H1 (cell line): ENCODE measurements around the gene PPP1R3C. TPM values are rescaled to one million over a fixed set of nuclear protein-coding genes. Genes with fewer than 3 reads are reported as not detected.

Experiments used
- CTCF ChIA-PET: fragments of 300-600 bp; sonication (Branson Sonifier 250); formaldehyde crosslinking; loops from one replicate; lab custom pipeline; 2021; ENCODE audit not compliant: partially characterized antibody; lab: Charles Lee
- POLR2A ChIA-PET: fragments of 300-600 bp; sonication (Branson Sonifier 250); formaldehyde crosslinking; loops from one replicate; lab custom pipeline; 2021; ENCODE audit warnings: inconsistent platforms; ENCODE audit not compliant: partially characterized antibody; lab: Charles Lee
- DNase-seq, 2 experiments: peaks; one replicate each; pipeline versions ENCODE4 v3.0.0 to v3.0.0-alpha.2; 2010 to 2022; ENCODE audit warnings: low spot score in 2 of 2, low read depth in 1 of 2, mixed read lengths in 1 of 2
- FAIRE-seq: peaks from 2 replicates; lab custom pipeline; 2011; peaks lifted over from hg19 to GRCh38; lab: Jason Lieb, UNC
- H2AFZ ChIP-seq: 2 replicates; pipeline ENCODE4 v1.8.1; 2012; ENCODE audit warnings: low read length, inconsistent platforms
- H2AK5ac ChIP-seq: 2 replicates; pipeline ENCODE4 v1.6.1; 2013; ENCODE audit warnings: low read depth, low read length
- H2BK120ac ChIP-seq: replicated peaks from 2 replicates; pipeline ENCODE3; 2013; ENCODE audit warnings: low read depth, low read length, inconsistent platforms
- H2BK12ac ChIP-seq: 2 replicates; pipeline ENCODE4 v1.6.1; 2013; ENCODE audit warnings: low read depth, low read length
- H2BK15ac ChIP-seq: 2 replicates; pipeline ENCODE4 v1.6.1; 2013; ENCODE audit warnings: low read length
- H2BK20ac ChIP-seq: 2 replicates; pipeline ENCODE4 v1.6.1; 2013; ENCODE audit warnings: low read length
- H2BK5ac ChIP-seq: 2 replicates; pipeline ENCODE4 v1.6.1; 2013; ENCODE audit warnings: low read depth, low read length
- H3K14ac ChIP-seq: 2 replicates; pipeline ENCODE4 v1.6.1; 2013; ENCODE audit warnings: inconsistent platforms; ENCODE audit not compliant: insufficient read length
- H3K18ac ChIP-seq: 2 replicates; pipeline ENCODE4 v1.6.1; 2013; ENCODE audit warnings: low read length; ENCODE audit errors: extremely low read depth
- H3K23ac ChIP-seq: 2 replicates; pipeline ENCODE4 v1.6.1; 2013; ENCODE audit warnings: inconsistent platforms; ENCODE audit not compliant: insufficient read length
- H3K23me2 ChIP-seq: 2 replicates; pipeline ENCODE4 v1.6.1; 2013; ENCODE audit warnings: low read depth, low read length
- H3K27ac ChIP-seq: 2 replicates; pipeline ENCODE4 v1.6.1; 2011; ENCODE audit warnings: low read depth, low read length, inconsistent platforms
- H3K27me3 ChIP-seq, 4 experiments: replicated peaks in 1 of 4; 1 replicate in 1 of 4; 2 replicates in 3 of 4; pipeline versions ENCODE4 v1.6.1 to v1.8.1; 2011 to 2013; ENCODE audit warnings: low read length in 3 of 4, mild to moderate bottlenecking in 3 of 4, inconsistent platforms in 2 of 4, mixed read lengths in 2 of 4, moderate library complexity in 1 of 4; ENCODE audit not compliant: control insufficient read depth in 3 of 4, insufficient read depth in 3 of 4; ENCODE audit errors: extremely low read depth in 1 of 4
- H3K36me3 ChIP-seq, 4 experiments: 2 replicates each; pipeline versions ENCODE4 v1.6.1 to v1.8.1; 2011 to 2013; ENCODE audit warnings: mild to moderate bottlenecking in 4 of 4, low read length in 3 of 4, moderate library complexity in 2 of 4, control low read depth in 1 of 4, inconsistent platforms in 1 of 4; ENCODE audit not compliant: insufficient read depth in 4 of 4, control insufficient read depth in 2 of 4
- H3K4ac ChIP-seq: replicated peaks from 2 replicates; pipeline ENCODE3; 2013; ENCODE audit warnings: low read length, low read depth, mixed read lengths, inconsistent platforms; ENCODE audit not compliant: insufficient read length
- H3K4me1 ChIP-seq, 4 experiments: replicated peaks in 1 of 4; 1 replicate in 1 of 4; 2 replicates in 3 of 4; pipeline versions ENCODE4 v1.6.1 to v1.8.1; 2011 to 2013; ENCODE audit warnings: low read length in 3 of 4, inconsistent platforms in 2 of 4, mixed read lengths in 1 of 4; ENCODE audit not compliant: insufficient read depth in 4 of 4, control insufficient read depth in 3 of 4
- H3K4me2 ChIP-seq, 2 experiments: 2 replicates each; pipeline versions ENCODE4 v1.6.1 to v1.8.1; 2011 to 2013; ENCODE audit warnings: low read depth in 2 of 2, low read length in 2 of 2, control low read depth in 1 of 2, inconsistent platforms in 1 of 2, mild to moderate bottlenecking in 1 of 2; ENCODE audit not compliant: insufficient read depth in 1 of 2
- H3K4me3 ChIP-seq, 4 experiments: fragments of 200-600, 300-600 bp in 1 of 4; sonication (generic), shearing (Covaris generic), sonication (Bioruptor Twin) in 1 of 4; 2 replicates each; pipeline versions ENCODE4 v1.5.1 to v1.8.1; 2011 to 2016; ENCODE audit warnings: low read length in 4 of 4, low read depth in 3 of 4, control low read depth in 2 of 4, inconsistent platforms in 2 of 4, mild to moderate bottlenecking in 2 of 4, mixed read lengths in 1 of 4, moderate library complexity in 1 of 4; ENCODE audit not compliant: insufficient read depth in 2 of 4; ENCODE audit errors: extremely low read depth in 1 of 4
- H3K56ac ChIP-seq: replicated peaks from 2 replicates; pipeline ENCODE3; 2013; ENCODE audit warnings: low read depth, mild to moderate bottlenecking, mixed read lengths, low read length, inconsistent platforms; ENCODE audit not compliant: insufficient read length
- H3K79me1 ChIP-seq: 2 replicates; pipeline ENCODE4 v1.6.1; 2013; ENCODE audit warnings: low read depth, low read length, control low read depth
- H3K79me2 ChIP-seq, 2 experiments: 2 replicates each; pipeline versions ENCODE4 v1.6.1 to v1.8.1; 2012 to 2013; ENCODE audit warnings: low read length in 2 of 2, mild to moderate bottlenecking in 2 of 2, inconsistent platforms in 1 of 2; ENCODE audit not compliant: insufficient read depth in 2 of 2, control insufficient read depth in 1 of 2
- H3K9ac ChIP-seq, 4 experiments: replicated peaks in 1 of 4; 1 replicate in 1 of 4; 2 replicates in 3 of 4; pipeline versions ENCODE4 v1.6.1 to v1.8.1; 2011 to 2013; ENCODE audit warnings: low read depth in 3 of 4, low read length in 3 of 4, control low read depth in 2 of 4, mild to moderate bottlenecking in 2 of 4, moderate library complexity in 2 of 4, inconsistent platforms in 1 of 4; ENCODE audit errors: extremely low read depth in 1 of 4
- H3K9me3 ChIP-seq, 2 experiments: 2 replicates each; pipeline versions ENCODE4 v1.6.1 to v1.8.1; 2012 to 2013; ENCODE audit warnings: mild to moderate bottlenecking in 2 of 2, moderate library complexity in 2 of 2, control low read depth in 1 of 2, inconsistent platforms in 1 of 2, low read depth in 1 of 2, low read length in 1 of 2, mixed read lengths in 1 of 2; ENCODE audit not compliant: insufficient read depth in 2 of 2
- H4K20me1 ChIP-seq, 2 experiments: replicated peaks in 1 of 2; 2 replicates each; pipeline versions ENCODE3 to v1.8.1; 2011 to 2013; ENCODE audit warnings: inconsistent platforms in 2 of 2, low read length in 2 of 2, mild to moderate bottlenecking in 1 of 2; ENCODE audit not compliant: insufficient read depth in 2 of 2, control insufficient read depth in 1 of 2
- H4K5ac ChIP-seq: 2 replicates; pipeline ENCODE4 v1.6.1; 2013; ENCODE audit warnings: low read length, low read depth, mixed read lengths, inconsistent platforms; ENCODE audit not compliant: insufficient read length
- H4K8ac ChIP-seq: 2 replicates; pipeline ENCODE4 v1.8.0; 2013; ENCODE audit warnings: mild to moderate bottlenecking, moderate library complexity, low read length, inconsistent platforms; ENCODE audit not compliant: insufficient read depth; ENCODE audit errors: extremely low read depth
- H4K91ac ChIP-seq: replicated peaks from 2 replicates; pipeline ENCODE3; 2013; ENCODE audit warnings: low read length, mixed read lengths, inconsistent platforms; ENCODE audit not compliant: insufficient read length
- EGR1 ChIP-seq: IDR thresholded peaks from 2 replicates; pipeline ENCODE4 v1.6.1; 2011; ENCODE audit warnings: low read depth, low read length, borderline replicate concordance
- TEAD4 ChIP-seq: IDR thresholded peaks from 2 replicates; pipeline ENCODE4 v1.6.1; 2012; ENCODE audit warnings: low read depth, low read length, inconsistent platforms, mixed read lengths
- WGBS, 2 experiments: shearing (Covaris generic) in 1 of 2; methylation state at CpG; one replicate each; pipeline versions ENCODE4 v1.1.6 to v1.1.7; 2013 to 2015; ENCODE audit warnings: low lambda C conversion rate in 2 of 2, mixed read lengths in 2 of 2, inconsistent platforms in 1 of 2, low coverage in 1 of 2, missing lambda C conversion rate in 1 of 2; ENCODE audit not compliant: insufficient replicate concordance in 2 of 2, insufficient coverage in 1 of 2, insufficient read length in 1 of 2; ENCODE audit errors: extremely low coverage in 1 of 2, missing lambda C conversion rate in 1 of 2; 5-methylcytosine and 5-hydroxymethylcytosine counted together
- polyA plus RNA-seq, 7 experiments: library from polyadenylated mRNA; depleted of rRNA in 3 of 7; stranded (reverse) in 5 of 7; unstranded in 2 of 7; fragments of >200 nt in 5 of 7; fragments of 200-250 nt in 2 of 7; gene quantifications; 1 replicate in 5 of 7; 2 replicates in 1 of 7; 4 replicates in 1 of 7; pipeline versions ENCODE4 v1.2.1 to v1.2.3, GENCODE V29; 2011 to 2013; ENCODE audit warnings: missing spikeins in 2 of 7, mixed read lengths in 2 of 7
- total RNA-seq: library from RNA; stranded (reverse); fragmentation: NEBNext Ultra II Directional; extraction: Animal tissue kit (Norgen Biotek cat#: 25700); gene quantifications from 2 replicates; pipeline ENCODE4 v1.2.1, GENCODE V29; 2021

Gene PPP1R3C
- total and polyA plus RNA-seq, 2 of the 8 experiments (the other 6 are each of a cell fraction or from before 2014, with no cell fraction given): 1.3 TPM

- Histone ChIP-seq H3K36me3 (no peaks in the 10 kb centered on the region), H4K91ac (peak overlapping the region; percentile 20), H3K9ac (no peak overlapping the region), H2BK15ac (no peak overlapping the region), H2BK120ac (no peak overlapping the region), H2AK5ac (no peak overlapping the region), H3K4me1 (peaks cover 4 to 20% (median 6%) of the 10 kb centered on the region in 4 experiments), H2BK20ac (no peak overlapping the region), H3K4me2 (no peak overlapping the region), H3K27me3 (no peaks in the 10 kb centered on the region), H3K56ac (no peak overlapping the region), H3K4me3 (no peak overlapping the region), H3K23ac (no peak overlapping the region), H3K79me2 (no peaks in the 10 kb centered on the region), H2BK5ac (no peak overlapping the region), H3K27ac (no peak overlapping the region), H3K18ac (no peak overlapping the region; the same call in 1 of the 2 replicates), H3K4ac (no peak overlapping the region), H4K5ac (no peak overlapping the region), H4K8ac (no peak overlapping the region), H2AFZ (no peak overlapping the region), H3K23me2 (no peaks in the 10 kb centered on the region), H2BK12ac (peak overlapping the region; percentile 55; the same call in 1 of the 2 replicates), H3K14ac (no peak overlapping the region), H3K79me1 (no peaks in the 10 kb centered on the region), H4K20me1 (no peaks in the 10 kb centered on the region), H3K9me3 (no peaks in the 10 kb centered on the region)
- DNase-seq (no peak), FAIRE-seq (no peak)
- WGBS, 2 experiments: 79% methylated on average over 12 of the region's 12 CpGs; no CpG with 5 or more reads in 1 of the 2 experiments
- POLR2A ChIA-PET: interaction anchor here (1.2 kb wide), 1 partner anchor 17 kb away, joined by 3 read pairs; no protein-coding TSS in a partner anchor
- CTCF ChIA-PET: interaction anchor here (0.7 to 7.0 kb wide), 11 partner anchors 7 to 130 kb away, joined by 3 to 67 read pairs (median 3); no protein-coding TSS in a partner anchor
- TF ChIP-seq TEAD4: no peak; the same call in 1 of the 2 replicates
- TF ChIP-seq EGR1: peak; percentile 61; the same call in 1 of the 2 replicates
Observed at GRCh38 chr10:91681361-91682276, 48.7 kb upstream of the PPP1R3C start.
